HG02759 (cell line): Measurements from ENCODE around the gene RNU1-4.
"Not testable (repeated sequence)": the region's sequence is repeated elsewhere in the genome, so short reads cannot be mapped to it uniquely, and the experiment has no call there.

Experiments
- ATAC-seq: cut with Tn5 transposase; IDR thresholded peaks from one replicate; pipeline ENCODE4 v1.9.1; 2021; ENCODE audit warnings: mild to moderate bottlenecking, moderate library complexity; ENCODE audit not compliant: unreplicated experiment

RNU1-4 gene

DNA sequence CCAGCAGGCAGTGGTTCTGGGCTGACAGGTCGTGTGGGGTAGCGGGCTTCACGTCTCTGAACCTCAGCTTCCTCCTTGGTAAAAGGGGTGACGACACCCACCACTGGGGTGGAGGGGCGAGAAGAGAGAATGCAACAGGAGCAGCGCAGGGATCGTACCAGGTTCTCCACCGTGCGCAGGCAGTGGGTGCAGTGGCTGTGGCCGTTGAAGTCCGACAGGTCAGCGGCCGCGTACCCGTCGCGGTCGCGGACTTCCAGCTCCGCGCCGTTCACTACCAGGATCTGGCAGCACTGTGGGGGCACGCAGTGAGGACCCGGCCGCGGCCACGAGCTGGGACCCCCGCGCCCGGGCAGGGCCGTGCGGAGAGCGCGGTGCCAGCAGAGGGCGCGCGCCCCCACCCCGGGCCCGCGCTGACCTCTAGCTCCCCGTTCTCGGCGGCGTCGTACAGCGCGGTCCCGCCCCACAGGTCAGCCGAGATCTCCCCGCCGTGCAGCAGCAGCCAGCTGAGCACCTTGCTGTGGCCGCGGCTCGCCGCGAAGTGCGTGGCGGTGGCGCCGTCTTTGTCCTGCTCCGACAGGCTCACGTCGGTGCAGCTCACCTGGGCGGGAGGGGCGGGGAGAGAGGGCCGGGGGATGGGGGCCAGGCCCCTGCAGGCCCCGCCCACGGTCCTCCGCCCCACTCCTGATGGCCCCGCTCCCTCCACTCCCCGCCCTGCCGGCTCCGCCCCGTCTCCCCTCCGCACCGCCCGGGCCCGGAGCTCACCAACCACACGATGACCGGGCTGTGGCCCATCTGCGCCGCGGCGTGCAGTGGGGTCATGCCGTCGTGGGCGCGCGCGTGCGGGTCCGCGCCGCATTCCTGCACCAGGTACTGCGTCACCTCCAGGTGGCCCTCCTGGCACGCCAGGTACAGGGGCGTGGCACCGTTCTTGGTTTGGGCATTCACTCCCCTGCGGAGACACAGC, 32.9 kb upstream of the RNU1-4 start:
- not testable (repeated sequence) for ATAC-seq

GRCh38 chr1:16708704-16709103, 31.6 kb upstream of the RNU1-4 start:
- ATAC-seq: not testable (repeated sequence)

DNA sequence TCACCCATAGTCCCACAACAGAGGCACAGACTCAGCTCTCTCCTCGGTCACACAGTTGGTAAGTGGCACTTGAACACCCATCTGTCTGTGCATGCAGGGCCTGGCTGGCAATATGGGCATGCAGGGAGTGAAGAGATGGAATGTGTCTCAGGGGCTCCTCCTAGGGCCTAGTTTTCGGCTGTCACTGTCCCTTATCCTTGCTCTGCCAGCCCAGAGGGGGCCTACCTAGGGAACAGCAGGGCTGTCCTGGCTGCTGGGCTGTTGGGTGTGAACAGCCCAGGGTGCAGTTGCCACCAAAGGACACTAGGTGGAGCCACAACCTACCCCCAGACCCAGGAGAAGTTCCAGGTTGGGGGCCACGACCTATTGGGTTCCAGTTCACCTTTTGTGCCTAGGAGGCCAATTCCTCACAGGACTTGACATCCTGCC, 30.6 kb upstream of the RNU1-4 start:
- ATAC-seq: not testable (repeated sequence)

- ATAC-seq: not testable (repeated sequence)
Measured at GRCh38 chr1:16710618-16711017, 29.7 kb upstream of the RNU1-4 start.

- not testable (repeated sequence) for ATAC-seq
Measured at GRCh38 chr1:16712131-16712530, 28.2 kb upstream of the RNU1-4 start.

DNA sequence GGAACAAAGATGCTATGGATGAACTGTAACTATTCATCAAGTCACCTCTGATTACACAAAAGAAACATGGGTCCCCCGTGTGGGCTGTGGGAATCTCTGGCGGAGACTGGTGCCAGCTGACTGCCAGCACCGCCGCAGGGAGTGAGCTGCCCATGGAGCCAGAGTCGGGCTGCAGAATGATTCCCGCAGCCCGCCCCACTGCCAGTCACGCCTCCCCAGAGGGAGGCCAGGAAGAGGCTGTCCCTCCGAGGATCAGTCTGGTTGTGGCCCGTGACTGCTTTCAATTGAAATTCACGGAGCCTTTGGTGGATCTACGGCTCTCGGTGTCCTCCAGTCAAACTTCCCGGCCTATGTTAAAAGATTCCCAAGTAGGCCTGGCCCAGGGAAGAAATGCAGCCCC, 27.7 kb upstream of the RNU1-4 start:
- ATAC-seq: not testable (repeated sequence)

- not testable (repeated sequence) for ATAC-seq
Measured at GRCh38 chr1:16712984-16713383, 27.3 kb upstream of the RNU1-4 start.

DNA sequence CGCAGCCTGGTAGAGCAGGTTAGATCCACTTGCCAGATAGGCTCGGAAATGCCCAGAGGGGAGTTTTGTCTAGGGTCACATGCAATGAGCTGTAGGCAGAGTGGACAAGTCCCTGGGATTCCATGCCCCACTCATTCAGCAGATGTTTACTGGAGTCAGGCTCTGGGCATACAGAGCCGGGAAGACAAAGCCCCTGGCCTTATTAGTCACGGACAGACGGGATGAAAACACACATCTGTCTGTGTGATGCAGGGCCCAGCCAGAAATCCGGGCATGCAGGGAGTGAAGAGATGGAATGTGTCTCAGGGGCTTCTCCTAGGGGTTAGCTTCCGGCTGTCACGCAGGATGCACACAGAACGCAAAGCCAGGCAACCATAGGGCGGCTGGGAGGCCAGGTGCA, 26.8 kb upstream of the RNU1-4 start:
- not testable (repeated sequence) for ATAC-seq

- no peak for ATAC-seq
Measured at GRCh38 chr1:16716691-16717335, 23.5 kb upstream of the RNU1-4 start.

DNA sequence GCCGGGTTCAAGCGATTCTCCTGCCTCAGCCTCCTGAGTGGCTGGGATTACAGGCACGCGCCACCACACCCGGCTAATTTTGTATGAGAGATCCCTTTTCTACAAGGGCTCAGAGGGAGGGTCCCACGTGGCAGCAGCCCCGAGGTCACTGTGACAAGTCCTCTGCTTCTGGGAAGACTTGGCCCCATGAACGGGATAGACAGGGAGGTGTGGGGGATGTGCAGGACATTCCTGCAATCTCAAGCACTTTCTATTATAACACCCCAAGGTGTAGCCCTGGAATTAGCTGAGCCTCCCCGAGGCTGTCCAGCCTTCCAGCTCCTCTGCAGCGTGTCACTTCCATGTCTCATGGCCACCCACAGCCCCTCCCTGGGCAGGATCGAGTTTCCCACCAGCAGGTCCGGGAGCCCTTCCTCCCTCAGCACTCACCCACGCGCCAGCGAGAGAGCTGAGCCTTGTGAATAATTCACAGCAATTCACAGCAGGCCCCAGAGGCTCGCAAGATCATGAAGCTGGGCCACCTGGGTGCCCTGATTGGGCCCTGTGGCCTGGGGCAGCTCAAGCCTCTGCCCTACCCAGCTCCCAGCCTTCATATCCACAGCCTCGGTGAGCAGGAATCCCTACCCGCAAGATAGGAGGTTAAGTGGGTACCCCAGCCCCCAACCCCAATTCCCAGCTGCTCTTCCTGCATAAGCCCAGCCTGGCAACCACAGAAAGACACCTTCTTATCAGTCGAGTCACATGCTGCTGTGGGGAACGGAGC, 22.8 kb upstream of the RNU1-4 start:
- no peak for ATAC-seq

- ATAC-seq: not testable (repeated sequence)
Measured at GRCh38 chr1:16718099-16718907, 22.0 kb upstream of the RNU1-4 start.

DNA sequence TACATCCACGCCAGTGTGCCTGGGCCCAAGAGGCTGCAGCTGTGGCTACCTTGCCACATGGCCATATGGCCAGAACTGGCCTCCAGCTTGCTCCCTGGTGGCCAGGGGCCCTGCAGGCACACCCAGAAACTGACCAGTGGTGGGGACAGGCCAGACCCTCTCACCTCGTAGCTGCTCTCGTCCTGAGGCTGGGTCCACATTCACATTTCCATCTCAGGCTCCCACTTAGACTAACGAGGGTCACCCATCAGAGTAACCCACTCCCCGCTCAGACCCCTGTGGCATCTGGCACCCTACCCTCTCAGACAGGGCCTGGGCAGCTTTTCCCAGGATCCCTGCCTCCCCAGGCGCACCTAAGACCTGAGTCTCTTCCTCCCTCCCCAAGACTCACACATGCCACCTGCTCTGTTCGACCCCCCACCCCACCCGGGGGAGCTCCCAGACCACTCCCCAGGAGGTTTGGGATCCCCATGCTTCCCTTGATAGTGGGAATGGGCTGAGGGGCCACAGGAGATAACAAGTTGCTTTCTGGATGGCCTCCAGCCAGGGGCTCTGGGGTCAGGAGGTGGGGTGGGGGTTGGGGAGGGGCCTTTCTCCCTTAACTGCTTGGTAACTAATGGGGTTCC, 21.3 kb upstream of the RNU1-4 start:
- ATAC-seq: no peak

- no peak for ATAC-seq
Measured at GRCh38 chr1:16719571-16720350, 20.6 kb upstream of the RNU1-4 start.

DNA sequence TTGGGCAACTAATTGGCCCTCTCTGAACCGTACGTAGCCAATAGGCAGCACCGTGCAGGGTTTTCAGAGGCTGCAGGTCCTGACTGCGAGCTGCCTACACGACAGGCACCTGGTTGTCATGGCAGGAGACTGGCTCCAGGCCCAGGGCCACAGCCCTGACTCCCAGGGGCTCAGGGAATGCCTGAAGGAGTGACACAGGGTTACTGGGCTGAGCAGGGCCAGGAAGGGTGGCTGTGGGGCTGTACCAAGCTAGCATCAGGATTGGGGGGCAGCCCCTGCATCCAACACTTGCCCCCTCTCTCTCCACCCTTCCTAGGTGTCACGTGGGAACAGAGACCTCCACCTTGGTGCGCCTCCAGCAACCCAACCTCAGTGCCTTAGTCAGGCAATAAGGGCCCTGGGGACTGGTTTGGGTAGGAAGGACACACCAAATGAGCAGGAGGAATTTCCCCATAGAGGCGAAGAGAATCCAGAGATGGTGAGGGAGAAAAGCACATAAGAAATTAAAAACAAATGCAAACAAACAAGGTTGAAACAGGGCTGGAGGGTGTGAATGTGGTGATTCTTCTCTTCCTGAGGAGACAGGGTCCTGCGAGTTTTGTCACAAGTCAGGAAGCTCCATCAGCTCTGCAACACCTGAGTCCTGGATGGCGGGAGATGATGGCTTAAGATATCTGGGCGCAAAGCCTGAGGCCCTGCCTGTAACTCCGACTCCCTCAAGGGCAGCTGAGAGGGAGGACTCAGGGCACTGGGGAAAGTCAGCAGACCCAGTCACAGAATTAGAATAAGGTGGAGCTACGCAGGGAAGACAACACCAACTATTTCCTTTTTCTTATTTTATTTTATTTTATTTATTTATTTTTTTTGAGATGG, 19.7 kb upstream of the RNU1-4 start:
- ATAC-seq: no peak

- no peak for ATAC-seq
Measured at GRCh38 chr1:16721871-16722641, 18.3 kb upstream of the RNU1-4 start.

DNA sequence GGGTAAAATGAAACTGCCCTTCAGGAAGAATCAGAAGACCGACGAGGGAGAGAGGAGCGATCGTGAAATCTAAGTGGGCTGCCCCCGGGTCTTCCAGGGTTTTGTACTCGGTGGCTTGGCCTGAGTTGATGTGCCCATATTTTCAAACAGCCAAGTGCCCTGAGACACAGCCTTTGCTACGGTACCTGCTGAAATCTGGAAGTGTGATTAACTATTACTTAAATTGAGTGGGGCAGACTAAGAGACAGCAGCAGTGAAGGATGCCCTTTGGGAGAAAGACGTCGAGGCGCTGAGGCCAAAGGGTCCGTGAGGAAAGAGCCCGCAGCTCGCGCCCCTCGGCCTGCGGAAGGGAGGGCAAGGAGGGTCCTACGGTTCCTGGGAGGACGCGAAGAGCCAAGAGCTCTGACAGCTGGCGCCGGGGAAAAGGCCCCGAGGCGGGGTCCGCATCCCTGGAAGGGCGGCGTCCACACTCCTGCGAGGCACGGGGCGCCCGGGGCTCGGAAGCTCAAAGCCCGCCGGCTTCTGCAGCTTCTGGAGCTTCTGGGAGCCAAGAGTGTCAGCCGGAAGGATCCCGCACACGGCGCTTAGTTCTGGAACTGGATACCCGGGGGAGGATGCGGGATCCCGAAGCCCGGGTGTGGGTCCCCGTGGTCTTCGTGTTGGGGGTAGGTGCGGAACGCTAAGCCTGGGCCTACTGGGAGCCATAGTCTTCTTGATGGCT, 15.4 kb upstream of the RNU1-4 start:
- ATAC-seq: no peak
